GM23248 (cell line): ENCODE results near the gene METTL1.

ENCODE experiments used
- EZH2 ChIP-seq: fragments of 200-600 bp; sonication (generic); IDR thresholded peaks from 2 replicates; pipeline ENCODE4 v1.6.1; 2018; ENCODE audit warnings: antibody characterized with exemption, mild to moderate bottlenecking; ENCODE audit not compliant: insufficient read depth, poor library complexity, severe bottlenecking
- EZH2phosphoT487 ChIP-seq: fragments of 200-600 bp; sonication (generic); IDR thresholded peaks from 2 replicates; pipeline ENCODE4 v1.6.1; 2018; ENCODE audit warnings: antibody characterized with exemption, moderate library complexity, mild to moderate bottlenecking, low read depth; ENCODE audit not compliant: insufficient read depth

DNA sequence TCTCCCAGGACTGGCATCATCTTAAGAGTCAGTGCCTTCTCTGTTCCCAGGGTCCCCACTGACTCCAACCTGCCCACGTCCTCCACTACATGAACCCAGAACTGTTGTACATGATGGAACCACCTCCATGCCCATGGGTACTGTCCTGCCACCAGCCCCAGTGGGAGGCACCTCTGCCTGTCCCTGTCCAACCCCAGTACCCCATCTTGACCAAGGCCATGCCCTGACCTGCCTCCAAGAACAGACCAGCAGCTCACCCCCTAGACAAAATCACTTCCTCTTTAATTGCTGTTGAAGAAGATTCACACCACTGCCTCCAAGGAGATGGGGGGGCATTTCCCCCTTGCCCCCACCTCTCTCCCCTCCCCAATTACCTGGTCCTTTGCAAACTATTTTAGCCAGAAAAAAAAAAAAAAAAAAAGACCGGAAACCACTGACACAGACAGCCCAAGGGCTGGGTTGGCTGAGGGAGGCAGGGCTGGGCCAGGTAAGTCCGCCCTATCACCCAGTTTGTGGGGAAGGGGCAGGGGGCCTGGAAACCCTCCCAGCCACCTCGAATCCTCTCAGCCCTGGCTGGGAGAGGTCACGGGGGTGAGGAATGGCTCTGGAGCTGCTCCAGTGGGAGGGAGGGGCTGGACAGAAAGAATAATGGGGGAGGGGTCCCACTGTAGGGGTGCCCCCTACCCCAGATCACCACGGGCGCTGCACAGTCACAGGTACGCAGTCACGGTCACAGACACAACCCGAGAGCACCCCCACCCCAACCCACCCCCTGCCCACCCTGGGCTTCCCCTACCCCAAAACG, 46.8 kb downstream of the METTL1 start:
- no peak for TF ChIP-seq EZH2
- no peak for TF ChIP-seq EZH2phosphoT487
